Right atrium auricular region (tissue), 2 donors: ENCODE results near the gene MYOM3. TPM values are rescaled to one million over a fixed set of nuclear protein-coding genes. Genes with fewer than 3 reads are reported as not detected.
A peak's percentile ranks its signal among the peaks of the same experiment; 100 is the strongest.

ENCODE experiments used
- DNase-seq: peaks from one replicate; pipeline ENCODE4 v3.0.0-alpha.2; 2019; ENCODE audit warnings: low spot score
- H3K27ac ChIP-seq, 2 donors: fragments of 200-600 bp; sonication (generic); 1 replicate in 1 of 2; 2 replicates in 1 of 2; pipeline ENCODE4 v1.5.1; 2016 to 2019
- H3K27me3 ChIP-seq, 2 donors: fragments of 200-600 bp; sonication (generic); one replicate each; pipeline versions ENCODE4 v1.5.1 to v1.6.0; 2017 to 2019
- H3K36me3 ChIP-seq: fragments of 200-600 bp; sonication (generic); one replicate; pipeline ENCODE4 v1.5.1; 2016
- H3K4me1 ChIP-seq, 2 donors: fragments of 200-600 bp; sonication (generic); one replicate each; pipeline versions ENCODE4 v1.5.1 to v1.6.0; 2017 to 2019
- H3K4me3 ChIP-seq, 2 donors: fragments of 200-600 bp; sonication (generic); 1 replicate in 1 of 2; 2 replicates in 1 of 2; pipeline ENCODE4 v1.5.1; 2017 to 2019; ENCODE audit warnings: mild to moderate bottlenecking in 1 of 2, moderate library complexity in 1 of 2
- H3K9me3 ChIP-seq, 2 donors: fragments of 200-600 bp; sonication (generic); one replicate each; pipeline ENCODE4 v1.5.1; 2019
- CTCF ChIP-seq, 2 donors: fragments of 200-600 bp; sonication (generic); IDR thresholded peaks; one replicate each; pipeline ENCODE4 v1.5.1; 2019; ENCODE audit warnings: antibody characterized with exemption in 2 of 2
- total RNA-seq, 2 donors: library from RNA; depleted of rRNA; stranded (reverse); fragments of >200 nt; gene quantifications; one replicate each; pipeline ENCODE4 v1.1.0, GENCODE V29; 2016

Gene MYOM3
- total RNA-seq, 2 donors from 2014 or later = 98.7 to 241 TPM

- H3K27ac ChIP-seq = peak overlapping the region; percentile 56 to 75
- DNase-seq = no peak
- peaks cover 42% of the 10 kb centered on the region for H3K36me3 ChIP-seq
- TF ChIP-seq CTCF (IDR thresholded peaks at IDR 0.05) = no peak
- H3K27me3 ChIP-seq = no peaks in the 10 kb centered on the region
- peaks cover 0 to 29% of the 10 kb centered on the region in 2 donors for H3K4me1 ChIP-seq
- no peak overlapping the region for H3K4me3 ChIP-seq
- H3K9me3 ChIP-seq = no peaks in the 10 kb centered on the region
Observed at GRCh38 chr1:24080131-24080530, 31.8 kb downstream of the MYOM3 start.

- H3K36me3 ChIP-seq = peaks cover 33% of the 10 kb centered on the region
Observed at GRCh38 chr1:24077278-24077978, 34.5 kb downstream of the MYOM3 start.

GRCh38 chr1:24075946-24076345, 36.0 kb downstream of the MYOM3 start:
- no peak for TF ChIP-seq CTCF (IDR thresholded peaks at IDR 0.05)
- Histone ChIP-seq H3K9me3 (no peaks in the 10 kb centered on the region), H3K4me1 (peaks cover 0 to 30% of the 10 kb centered on the region in 2 donors), H3K27me3 (no peaks in the 10 kb centered on the region), H3K27ac (peak overlapping the region in 1 of 2 donors; percentile 16), H3K36me3 (peaks cover 31% of the 10 kb centered on the region), H3K4me3 (no peak overlapping the region)
- no peak for DNase-seq

More at GRCh38 chr1:24077278-24077978, 34.5 kb downstream of the MYOM3 start:
- no peak for TF ChIP-seq CTCF (IDR thresholded peaks at IDR 0.05)
- Histone ChIP-seq H3K27me3 (no peaks in the 10 kb centered on the region), H3K9me3 (no peaks in the 10 kb centered on the region), H3K4me1 (peaks cover 0 to 29% of the 10 kb centered on the region in 2 donors), H3K27ac (peak overlapping the region; percentile 70 to 75), H3K4me3 (no peak overlapping the region)
- DNase-seq = no peak

GRCh38 chr1:24075590-24075854, 36.4 kb downstream of the MYOM3 start:
- no peak for TF ChIP-seq CTCF (IDR thresholded peaks at IDR 0.05)
- H3K9me3 ChIP-seq = no peaks in the 10 kb centered on the region
- no peak for DNase-seq
- no peaks in the 10 kb centered on the region for H3K27me3 ChIP-seq
- H3K4me1 ChIP-seq = peaks cover 0 to 30% of the 10 kb centered on the region in 2 donors
- peak overlapping the region in 1 of 2 donors; percentile 16 for H3K27ac ChIP-seq
- H3K36me3 ChIP-seq = peaks cover 31% of the 10 kb centered on the region
- no peak overlapping the region for H3K4me3 ChIP-seq

GRCh38 chr1:24074817-24075589, 36.9 kb downstream of the MYOM3 start:
- no peaks in the 10 kb centered on the region for H3K9me3 ChIP-seq
- H3K36me3 ChIP-seq = peaks cover 31% of the 10 kb centered on the region
- H3K27me3 ChIP-seq = no peaks in the 10 kb centered on the region
- H3K27ac ChIP-seq = no peak overlapping the region
- H3K4me1 ChIP-seq = peaks cover 0 to 29% of the 10 kb centered on the region in 2 donors
- H3K4me3 ChIP-seq = no peak overlapping the region
- no peak for DNase-seq
- TF ChIP-seq CTCF (IDR thresholded peaks at IDR 0.05) = no peak
